ENCODE measurements around the gene CCDC30.
A peak's percentile ranks its signal among the peaks of the same experiment; 100 is the strongest.

Gene CCDC30

DNA sequence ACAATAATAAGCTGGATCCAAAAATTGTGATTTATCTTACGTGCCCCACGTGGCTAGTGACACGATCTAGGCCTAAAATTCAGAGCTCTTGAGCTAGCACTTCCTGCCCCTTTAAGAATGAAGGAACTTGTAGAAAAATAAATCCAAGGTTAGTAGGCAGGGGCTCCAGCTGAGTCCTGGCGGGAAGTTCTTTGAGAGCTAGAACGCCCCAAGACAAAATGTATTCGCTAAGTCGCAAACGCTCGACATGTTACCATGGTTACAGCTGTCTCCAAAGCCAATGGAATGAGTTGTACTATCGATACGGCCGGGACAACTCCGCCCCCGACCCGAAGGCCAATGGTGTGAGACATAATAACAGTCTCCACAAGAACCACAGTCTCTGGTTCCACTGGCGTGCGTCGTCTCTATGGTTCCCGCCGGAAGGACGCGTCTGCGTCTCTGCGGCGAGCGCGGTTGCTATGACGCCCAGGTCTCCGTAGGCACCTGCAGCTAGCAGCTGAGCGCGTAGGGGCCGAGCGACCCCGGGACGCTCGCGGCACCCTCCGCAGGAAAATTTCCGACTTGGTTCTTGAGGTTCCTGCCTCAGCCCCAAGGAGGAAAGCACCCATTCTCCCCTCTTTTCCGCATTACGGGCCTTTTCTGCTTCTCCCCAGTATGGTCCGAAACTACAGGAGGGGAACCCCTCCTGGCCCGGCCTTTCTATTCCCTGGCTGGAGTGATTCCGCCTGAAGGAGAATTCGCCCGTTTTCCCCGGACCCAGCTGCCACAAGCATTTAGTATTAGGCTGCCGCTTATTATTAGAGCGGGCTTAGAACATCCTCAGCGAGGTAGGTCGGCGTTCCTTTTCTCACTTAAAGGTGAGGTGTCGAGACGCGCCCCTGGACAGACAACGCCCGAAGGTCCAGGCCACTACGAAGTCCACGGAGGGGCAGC, at the start of gene CCDC30:
CCDC30 (plus strand) TSS at position 459 of the 936 bp plus-strand sequence. CDS start 17,266 bp downstream, outside the sequence.
- in situ Hi-C loops (cut with MboI; ENCODE audit: low sequenced_read_pairs): no loop called here
- peak; percentile 92 to 95 for DNase-seq (ENCODE audit: low spot score in 2 of 2)
- H3K36me3 ChIP-seq (replicated peaks): peaks cover 14% of the 10 kb centered on the region
- H3K27me3 ChIP-seq (ENCODE audit: low read depth): no peaks in the 10 kb centered on the region
- no peaks in the 10 kb centered on the region for H3K9me3 ChIP-seq
- peaks cover 5% of the 10 kb centered on the region; the same call in 1 of the 2 replicates for H3K4me1 ChIP-seq
- peak within 1 kb of the TSS; percentile 27 for H3K4me3 ChIP-seq

DNA sequence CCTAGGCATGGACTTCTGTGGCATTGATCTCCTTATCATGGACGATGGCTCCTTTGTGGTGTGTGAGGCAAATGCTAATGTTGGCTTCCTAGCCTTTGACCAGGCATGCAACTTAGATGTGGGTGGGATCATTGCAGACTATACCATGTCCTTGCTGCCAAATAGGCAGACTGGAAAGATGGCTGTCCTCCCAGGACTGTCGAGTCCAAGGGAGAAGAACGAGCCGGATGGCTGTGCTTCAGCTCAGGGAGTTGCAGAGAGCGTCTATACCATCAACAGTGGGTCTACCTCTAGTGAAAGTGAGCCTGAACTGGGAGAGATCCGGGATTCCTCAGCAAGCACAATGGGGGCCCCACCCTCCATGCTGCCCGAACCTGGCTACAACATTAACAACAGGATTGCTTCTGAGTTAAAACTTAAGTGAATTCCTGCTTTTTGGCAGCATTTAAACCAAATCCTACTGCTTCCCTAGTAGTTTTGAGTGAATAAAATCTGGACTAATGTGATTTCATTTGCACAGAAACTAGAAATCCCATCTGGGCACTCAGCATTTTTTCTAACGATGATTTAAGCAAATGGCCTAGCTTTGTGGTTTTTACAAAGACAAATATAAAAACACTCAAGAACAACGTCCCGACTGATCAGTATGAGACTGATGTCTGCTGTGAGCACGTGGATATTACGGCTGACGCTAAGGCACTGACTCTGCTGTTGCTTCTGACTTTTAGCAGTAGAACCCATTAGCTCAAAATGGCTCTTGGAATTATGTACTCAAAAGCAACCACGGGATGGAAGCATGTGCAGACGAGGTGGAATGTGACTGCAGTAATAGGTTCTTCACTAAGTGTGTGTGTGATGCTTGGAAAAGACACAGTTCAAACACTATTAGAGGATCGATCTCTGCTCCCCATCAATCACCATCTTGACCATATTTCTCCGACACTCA, 48.3 kb upstream of the CCDC30 start:
- Histone ChIP-seq H3K9me3 (no peaks in the 10 kb centered on the region), H3K4me3 (no peak overlapping the region), H3K4me1 (no peaks in the 10 kb centered on the region), H3K36me3 (replicated peaks) (no peaks in the 10 kb centered on the region), H3K27me3 (ENCODE audit: low read depth) (no peaks in the 10 kb centered on the region)
- in situ Hi-C loops (cut with MboI; ENCODE audit: low sequenced_read_pairs): no loop called here
- no peak for DNase-seq (ENCODE audit: low spot score in 2 of 2)

DNA sequence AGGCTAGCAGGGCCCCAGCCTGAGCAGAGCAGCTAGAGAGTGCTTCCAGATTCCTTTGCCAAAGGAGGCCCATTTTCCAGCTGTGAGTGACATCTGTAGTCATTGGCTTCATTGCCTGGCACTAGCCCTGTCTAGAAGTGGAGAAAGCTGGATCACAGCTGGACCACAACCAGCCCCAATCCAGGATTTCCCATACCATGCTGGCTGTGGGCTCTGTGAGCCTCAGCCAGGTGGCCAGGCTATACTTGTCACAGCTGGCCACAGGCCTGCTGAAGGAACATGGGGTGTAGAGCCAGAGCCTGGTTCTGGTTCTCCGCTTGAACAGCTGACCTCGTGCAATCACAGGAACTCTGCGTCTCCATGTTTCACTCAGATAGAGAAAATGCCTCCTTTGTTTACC, 45.9 kb upstream of the CCDC30 start:
- no peaks in the 10 kb centered on the region for H3K9me3 ChIP-seq
- no peaks in the 10 kb centered on the region for H3K27me3 ChIP-seq (ENCODE audit: low read depth)
- no peak for DNase-seq (ENCODE audit: low spot score in 2 of 2)
- H3K36me3 ChIP-seq (replicated peaks): no peaks in the 10 kb centered on the region
- H3K4me3 ChIP-seq: no peak overlapping the region
- in situ Hi-C loops (cut with MboI; ENCODE audit: low sequenced_read_pairs): no loop called here
- no peaks in the 10 kb centered on the region for H3K4me1 ChIP-seq

DNA sequence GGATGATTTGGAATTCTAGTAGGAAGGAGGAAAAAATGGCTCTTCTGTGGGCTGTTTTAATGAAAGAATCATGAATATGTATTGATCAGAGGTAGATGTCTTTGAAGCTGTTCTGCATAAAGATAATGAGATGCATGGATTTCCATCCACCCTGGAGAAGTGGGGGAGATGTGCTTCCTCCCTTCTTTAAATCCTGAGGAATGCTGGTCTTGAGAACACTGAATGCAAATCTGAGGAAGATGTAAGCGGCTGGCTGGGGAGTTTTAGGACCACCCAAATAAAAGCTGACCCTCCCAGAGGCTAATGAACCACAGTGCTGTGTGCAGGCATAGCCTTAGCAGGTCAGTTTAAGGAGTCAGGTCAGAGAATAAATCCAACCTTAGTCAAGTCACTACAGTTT, 44.6 kb upstream of the CCDC30 start:
- H3K4me3 ChIP-seq: no peak overlapping the region
- H3K36me3 ChIP-seq (replicated peaks): no peaks in the 10 kb centered on the region
- DNase-seq (ENCODE audit: low spot score in 2 of 2): no peak
- in situ Hi-C loops (cut with MboI; ENCODE audit: low sequenced_read_pairs): no loop called here
- no peaks in the 10 kb centered on the region for H3K9me3 ChIP-seq
- H3K4me1 ChIP-seq: no peaks in the 10 kb centered on the region; the same call in 1 of the 2 replicates
- H3K27me3 ChIP-seq (ENCODE audit: low read depth): no peaks in the 10 kb centered on the region

DNA sequence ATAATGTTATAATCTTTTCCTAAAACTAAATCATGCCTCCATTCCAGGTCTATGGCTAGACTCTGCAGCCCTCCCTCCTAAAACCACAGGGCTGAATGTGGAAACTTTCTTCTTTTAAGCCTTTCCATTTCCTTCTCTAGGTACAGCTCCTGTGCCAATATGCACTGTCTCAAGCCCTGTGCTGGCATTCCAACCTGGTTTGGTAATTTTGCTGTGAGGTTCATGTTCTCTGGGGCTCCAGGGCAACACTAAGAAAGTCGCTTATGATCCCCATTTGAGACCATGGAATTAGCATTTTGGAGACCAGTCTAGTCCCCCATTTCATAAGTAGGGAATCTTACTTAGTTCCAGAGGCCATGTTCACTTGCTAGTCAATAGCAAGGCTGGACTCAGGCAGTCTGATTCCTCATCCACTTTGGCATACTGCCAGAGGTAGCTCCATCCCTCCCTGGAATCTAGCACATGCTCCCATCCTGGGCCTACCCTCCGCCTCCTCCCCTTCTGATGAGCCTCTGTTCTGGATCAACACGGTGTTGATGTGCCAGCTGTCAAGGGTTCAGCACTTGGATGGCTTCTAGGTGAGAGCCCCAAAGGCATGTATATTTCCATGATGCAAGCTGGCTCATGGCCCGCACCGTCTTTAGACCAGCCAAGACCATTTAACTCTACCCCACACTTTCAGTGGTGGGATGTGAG, 43.8 kb upstream of the CCDC30 start:
- DNase-seq (ENCODE audit: low spot score in 2 of 2): no peak
- Histone ChIP-seq H3K36me3 (replicated peaks) (no peaks in the 10 kb centered on the region), H3K4me1 (no peaks in the 10 kb centered on the region; the same call in 1 of the 2 replicates), H3K9me3 (no peaks in the 10 kb centered on the region), H3K4me3 (no peak overlapping the region), H3K27me3 (ENCODE audit: low read depth) (no peaks in the 10 kb centered on the region)
- in situ Hi-C loops (cut with MboI; ENCODE audit: low sequenced_read_pairs): no loop called here

DNA sequence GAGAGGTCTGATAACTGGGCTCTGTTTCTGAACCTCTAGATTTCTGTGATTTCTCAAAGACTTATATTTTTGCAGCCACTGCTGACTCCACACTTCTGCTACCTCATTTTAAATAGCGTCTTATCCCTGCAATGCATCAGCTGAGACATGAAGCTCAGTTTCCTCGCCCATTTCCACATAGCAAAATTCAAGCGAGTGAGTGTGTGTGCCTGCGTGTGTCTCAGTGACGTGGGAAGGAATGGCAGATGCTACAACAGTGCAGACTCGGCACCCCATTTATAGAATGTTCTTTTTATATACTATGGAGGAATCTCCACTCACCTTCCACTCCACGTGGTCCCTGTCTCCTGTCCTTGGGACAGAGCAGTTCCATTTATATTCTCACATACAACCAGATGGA, 43.0 kb upstream of the CCDC30 start:
- no peaks in the 10 kb centered on the region for H3K27me3 ChIP-seq (ENCODE audit: low read depth)
- no peak overlapping the region for H3K4me3 ChIP-seq
- in situ Hi-C loops (cut with MboI; ENCODE audit: low sequenced_read_pairs): no loop called here
- H3K9me3 ChIP-seq: no peaks in the 10 kb centered on the region
- DNase-seq (ENCODE audit: low spot score in 2 of 2): no peak
- no peaks in the 10 kb centered on the region; the same call in 1 of the 2 replicates for H3K4me1 ChIP-seq
- no peaks in the 10 kb centered on the region for H3K36me3 ChIP-seq (replicated peaks)

DNA sequence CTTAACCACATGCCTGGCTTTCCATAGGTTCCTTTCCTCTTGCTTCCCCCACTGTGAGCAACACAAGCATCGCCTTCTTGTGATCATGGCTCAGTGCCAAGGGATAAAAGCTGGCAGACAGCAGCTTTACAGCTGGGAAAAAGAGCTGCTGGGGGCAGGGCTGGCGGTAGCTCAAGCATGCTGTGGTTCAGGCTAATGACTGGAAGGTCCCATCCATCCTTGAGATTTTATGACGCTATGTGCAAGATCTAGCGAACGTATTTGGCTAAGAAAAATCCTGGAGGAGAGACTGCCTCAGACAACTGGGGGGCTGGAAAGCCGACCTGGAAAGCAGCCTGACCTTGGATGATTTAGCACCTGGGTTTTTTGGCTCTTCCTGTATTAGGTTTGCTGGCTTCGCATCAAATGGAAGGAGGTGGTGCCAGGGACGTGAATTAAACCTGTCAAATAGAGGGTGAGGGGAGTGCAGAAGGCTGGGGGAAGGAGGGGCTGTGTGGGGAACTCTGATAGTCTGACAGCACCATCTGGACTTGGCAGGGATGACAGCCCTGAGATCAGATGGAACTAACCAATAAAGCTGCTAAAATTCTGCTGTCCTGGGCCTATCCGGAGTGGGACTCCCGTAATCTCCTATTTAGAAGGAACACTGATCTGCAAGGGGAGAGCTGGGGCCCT, 42.0 kb upstream of the CCDC30 start:
- no peaks in the 10 kb centered on the region for H3K36me3 ChIP-seq (replicated peaks)
- H3K9me3 ChIP-seq: no peaks in the 10 kb centered on the region
- peak; percentile 4 to 54 for DNase-seq (ENCODE audit: low spot score in 2 of 2)
- no peaks in the 10 kb centered on the region for H3K27me3 ChIP-seq (ENCODE audit: low read depth)
- H3K4me1 ChIP-seq: no peaks in the 10 kb centered on the region; the same call in 1 of the 2 replicates
- in situ Hi-C loops (cut with MboI; ENCODE audit: low sequenced_read_pairs): no loop called here
- H3K4me3 ChIP-seq: no peak overlapping the region

DNA sequence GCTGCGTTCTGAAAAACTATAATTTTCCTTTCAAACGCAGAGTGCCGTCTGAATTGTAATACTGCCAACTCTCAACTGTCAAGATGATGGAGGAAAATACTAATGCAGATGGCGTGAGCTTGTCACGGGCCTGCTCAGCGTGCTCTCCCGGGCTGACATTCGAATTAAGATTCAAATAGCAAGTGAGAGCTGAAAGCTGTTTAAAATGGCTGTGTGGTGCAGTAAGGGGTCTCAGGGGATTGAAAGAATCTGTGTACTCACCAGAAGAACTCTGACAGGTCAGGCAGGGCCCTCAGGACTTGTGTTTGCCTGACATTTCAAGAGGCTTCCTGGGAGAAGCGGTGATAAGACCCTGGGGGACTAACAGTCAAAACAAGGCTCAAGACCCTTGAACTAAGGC, 40.3 kb upstream of the CCDC30 start:
- Histone ChIP-seq H3K9me3 (no peaks in the 10 kb centered on the region), H3K4me3 (no peak overlapping the region), H3K4me1 (no peaks in the 10 kb centered on the region; the same call in 1 of the 2 replicates), H3K27me3 (ENCODE audit: low read depth) (no peaks in the 10 kb centered on the region), H3K36me3 (replicated peaks) (no peaks in the 10 kb centered on the region)
- in situ Hi-C loops (cut with MboI; ENCODE audit: low sequenced_read_pairs): no loop called here
- DNase-seq (ENCODE audit: low spot score in 2 of 2): no peak

DNA sequence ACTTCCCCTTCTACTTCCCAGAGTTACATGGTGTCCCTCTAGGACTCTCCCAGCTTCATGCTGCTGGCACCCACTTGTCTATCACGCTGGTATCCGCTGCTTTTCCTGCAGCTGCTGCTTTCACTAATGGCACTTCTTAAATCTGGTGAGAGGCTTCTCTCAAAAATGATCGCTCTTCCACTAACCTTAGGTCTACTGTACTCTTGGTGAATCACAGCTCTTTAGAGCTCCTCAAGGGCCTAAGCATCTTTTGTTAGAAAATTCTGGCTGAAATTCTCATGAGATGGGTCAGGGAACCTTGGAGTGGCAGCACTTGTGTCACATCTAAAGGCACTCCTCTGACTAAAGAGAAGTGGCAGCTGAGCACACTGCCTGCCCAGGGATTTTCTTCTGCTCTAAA, 39.4 kb upstream of the CCDC30 start:
- Histone ChIP-seq H3K36me3 (replicated peaks) (no peaks in the 10 kb centered on the region), H3K4me3 (no peak overlapping the region), H3K27me3 (ENCODE audit: low read depth) (no peaks in the 10 kb centered on the region), H3K4me1 (no peaks in the 10 kb centered on the region; the same call in 1 of the 2 replicates), H3K9me3 (no peaks in the 10 kb centered on the region)
- in situ Hi-C loops (cut with MboI; ENCODE audit: low sequenced_read_pairs): no loop called here
- DNase-seq (ENCODE audit: low spot score in 2 of 2): no peak

DNA sequence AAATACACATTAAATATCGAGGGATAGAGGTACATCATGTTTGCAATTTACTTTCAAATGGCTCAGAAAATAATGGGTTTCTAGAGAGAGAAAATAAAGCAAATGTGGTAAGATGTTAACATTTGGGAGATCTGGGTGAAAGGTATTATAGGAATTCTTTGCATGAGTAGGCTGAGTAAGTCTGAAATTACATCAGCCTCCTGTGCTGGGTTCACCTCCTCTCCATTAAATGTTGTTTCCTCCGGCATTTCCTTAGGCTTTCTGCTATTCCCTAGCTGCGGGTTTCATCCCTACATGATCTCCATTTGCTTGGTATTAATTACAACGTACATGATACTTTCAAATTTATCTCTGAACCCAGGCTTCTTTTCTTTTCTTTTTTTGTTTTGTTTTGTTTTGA, 38.9 kb upstream of the CCDC30 start:
- Histone ChIP-seq H3K9me3 (no peaks in the 10 kb centered on the region), H3K36me3 (replicated peaks) (no peaks in the 10 kb centered on the region), H3K4me3 (no peak overlapping the region), H3K4me1 (no peaks in the 10 kb centered on the region; the same call in 1 of the 2 replicates), H3K27me3 (ENCODE audit: low read depth) (no peaks in the 10 kb centered on the region)
- in situ Hi-C loops (cut with MboI; ENCODE audit: low sequenced_read_pairs): no loop called here
- no peak for DNase-seq (ENCODE audit: low spot score in 2 of 2)

DNA sequence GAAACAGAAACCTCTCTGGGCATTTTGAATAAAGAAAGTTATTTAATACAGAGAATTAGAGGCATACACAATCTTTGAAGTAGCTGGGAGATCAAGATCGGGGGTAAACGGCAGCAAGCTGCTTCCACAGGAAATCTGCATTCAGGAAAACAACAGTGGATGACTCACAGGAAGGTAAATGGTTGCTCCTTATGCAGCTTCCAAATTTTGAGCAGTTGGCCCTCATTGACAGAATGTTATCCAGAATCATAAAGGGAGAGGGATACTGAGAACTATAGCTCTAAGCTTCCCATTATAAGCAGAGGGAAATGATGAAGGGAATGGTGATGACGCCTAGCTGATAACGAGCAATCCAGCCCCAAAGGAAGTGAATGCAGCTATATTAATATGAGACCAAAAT, 35.8 kb upstream of the CCDC30 start:
- no peak for DNase-seq (ENCODE audit: low spot score in 2 of 2)
- no peaks in the 10 kb centered on the region; the same call in 1 of the 2 replicates for H3K4me1 ChIP-seq
- no peaks in the 10 kb centered on the region for H3K27me3 ChIP-seq (ENCODE audit: low read depth)
- H3K4me3 ChIP-seq: no peak overlapping the region
- no peaks in the 10 kb centered on the region for H3K36me3 ChIP-seq (replicated peaks)
- no peaks in the 10 kb centered on the region for H3K9me3 ChIP-seq
- in situ Hi-C loops (cut with MboI; ENCODE audit: low sequenced_read_pairs): no loop called here

DNA sequence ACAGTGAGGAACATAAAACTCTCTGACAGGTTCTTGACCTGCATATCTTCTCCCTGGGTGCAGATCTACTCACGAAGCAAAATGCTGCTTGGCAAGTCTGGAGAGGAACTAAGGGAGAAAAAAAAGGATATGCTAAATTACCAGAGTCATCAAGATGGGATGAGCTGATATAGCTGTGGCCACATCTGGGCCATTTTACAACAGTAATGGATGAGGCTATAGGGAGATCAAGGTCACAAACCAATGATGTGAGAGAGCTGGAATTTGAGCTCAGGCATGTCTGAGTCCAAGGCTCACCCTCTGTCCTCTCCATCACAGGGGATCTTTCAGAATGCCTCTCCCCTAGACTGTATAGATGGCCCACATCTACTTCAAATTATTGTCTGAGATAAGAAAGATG, 33.5 kb upstream of the CCDC30 start:
- Histone ChIP-seq H3K27me3 (ENCODE audit: low read depth) (no peaks in the 10 kb centered on the region), H3K36me3 (replicated peaks) (no peaks in the 10 kb centered on the region), H3K4me3 (no peak overlapping the region), H3K9me3 (no peaks in the 10 kb centered on the region), H3K4me1 (no peaks in the 10 kb centered on the region)
- in situ Hi-C loops (cut with MboI; ENCODE audit: low sequenced_read_pairs): no loop called here
- no peak for DNase-seq (ENCODE audit: low spot score in 2 of 2)
